Epithelial cell of proximal tubule (primary cell): ENCODE results near the gene PDHX. TPM values are rescaled to one million over a fixed set of nuclear protein-coding genes. Genes with fewer than 3 reads are reported as not detected.
A peak's percentile ranks its signal among the peaks of the same experiment; 100 is the strongest.

Source experiments
- DNase-seq: peaks from one replicate; pipeline ENCODE4 v3.0.0-alpha.2; 2011; ENCODE audit warnings: low read depth
- H3K4me3 ChIP-seq: 2 replicates; pipeline ENCODE4 v1.5.1; 2011; ENCODE audit warnings: low read depth, mild to moderate bottlenecking, low read length
- CTCF ChIP-seq: conservative IDR thresholded peaks from 2 replicates; pipeline ENCODE4 v1.5.1; 2012; ENCODE audit warnings: low read depth, mild to moderate bottlenecking, low read length
- total RNA-seq: library from RNA; depleted of rRNA; stranded (reverse); fragments of >200 nt; gene quantifications from 2 replicates; pipeline ENCODE4 v1.2.3, GENCODE V29; 2015

The PDHX gene
- total RNA-seq, 1 donor from 2014 or later: 19.3 TPM

DNA sequence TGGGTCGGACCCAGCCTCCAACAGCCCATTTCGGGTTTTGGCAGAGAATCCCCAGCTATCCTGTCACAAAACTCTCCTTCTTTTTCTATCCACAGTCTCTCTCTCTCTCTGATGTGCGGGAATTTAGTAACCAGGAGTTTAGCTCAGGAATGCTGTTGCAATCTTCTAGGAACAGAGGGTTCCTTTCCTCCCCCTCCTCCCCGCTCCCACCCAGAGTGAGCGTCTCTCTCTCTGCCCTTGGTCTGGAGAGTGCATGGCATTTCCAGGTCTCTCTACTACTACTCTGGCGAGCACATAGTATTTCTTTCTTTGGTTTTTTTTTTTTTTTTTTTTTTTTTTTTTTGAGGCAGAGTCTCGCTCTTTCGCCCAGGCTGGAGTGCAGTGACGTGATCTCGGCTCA is 17.9 kb upstream of the PDHX start:
- TF ChIP-seq CTCF: no peak

DNA sequence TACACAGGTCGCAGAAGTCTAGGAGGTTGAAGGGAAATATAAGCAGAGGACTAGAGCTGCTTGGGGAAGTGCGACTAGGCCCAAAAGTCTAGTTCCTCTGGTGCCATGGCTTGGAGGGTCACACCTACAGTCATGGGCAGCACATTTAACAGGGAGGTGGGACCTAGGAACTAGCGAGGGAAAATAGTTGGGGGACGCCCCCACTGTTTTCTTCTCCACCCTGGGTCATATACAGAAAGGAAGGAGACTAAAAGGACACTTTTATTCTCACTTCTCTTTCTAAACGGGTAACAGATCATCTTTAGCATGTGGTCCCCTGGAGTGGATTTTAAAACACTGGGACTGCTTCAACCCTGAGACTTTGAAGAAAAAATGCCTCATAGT is 16.8 kb upstream of the PDHX start:
- no peak overlapping the region for H3K4me3 ChIP-seq
- TF ChIP-seq CTCF: no peak
- no peak for DNase-seq

More for the DNA sequence above, 17.9 kb upstream of the PDHX start:
- no peak overlapping the region for H3K4me3 ChIP-seq
- DNase-seq: no peak

DNA sequence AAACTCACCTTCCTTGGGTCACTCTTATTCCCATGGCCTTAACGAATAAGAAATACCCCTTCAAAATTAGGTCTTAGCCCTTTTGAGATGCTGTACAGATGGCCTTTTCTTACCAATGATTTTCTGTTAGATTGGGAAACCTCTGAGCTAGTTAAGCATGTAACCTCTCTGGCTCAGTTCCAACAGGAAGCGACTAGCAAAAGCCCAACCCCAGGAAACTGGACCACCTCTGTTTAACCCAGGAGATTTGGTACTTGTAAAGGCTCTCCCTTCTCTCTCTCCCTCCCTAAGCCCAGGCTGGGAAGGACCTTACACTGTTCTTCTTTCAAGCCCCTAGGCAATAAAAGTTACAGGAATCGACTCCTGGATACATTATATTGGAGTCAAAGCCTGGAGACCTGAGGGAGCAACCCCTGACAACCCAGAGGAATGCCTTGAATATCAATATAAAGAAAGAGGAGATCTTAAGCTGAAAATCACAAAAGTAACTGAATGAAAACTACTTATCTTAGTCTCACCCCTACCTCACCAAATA is 11.9 kb upstream of the PDHX start:
- no peak for TF ChIP-seq CTCF
- DNase-seq: peak; percentile 20

GRCh38 chr11:34905666-34906065 is 10.8 kb upstream of the PDHX start:
- no peak for DNase-seq
- TF ChIP-seq CTCF: no peak
- no peak overlapping the region for H3K4me3 ChIP-seq

More for the DNA sequence above, 11.9 kb upstream of the PDHX start:
- no peak overlapping the region for H3K4me3 ChIP-seq

- H3K4me3 ChIP-seq: no peak overlapping the region
- no peak for DNase-seq
- TF ChIP-seq CTCF: no peak
Observed at GRCh38 chr11:34907934-34908593, 8.4 kb upstream of the PDHX start.

GRCh38 chr11:34909415-34909814 is 7.0 kb upstream of the PDHX start:
- no peak for DNase-seq
- H3K4me3 ChIP-seq: no peak overlapping the region
- no peak for TF ChIP-seq CTCF

- TF ChIP-seq CTCF: no peak
- H3K4me3 ChIP-seq: no peak overlapping the region
- no peak for DNase-seq
Observed at GRCh38 chr11:34909955-34910354, 6.5 kb upstream of the PDHX start.
